Activated CD8-positive, alpha-beta memory T cell treated with anti-CD3 and anti-CD28 coated beads, Interleukin-2, amount 50 U/mL, for 1 hour (primary cell): ENCODE measurements around the gene TUBD1.
"Not testable (repeated sequence)": the region's sequence is repeated elsewhere in the genome, so short reads cannot be mapped to it uniquely, and the experiment has no call there.

Source experiments
- DNase-seq: peaks from one replicate; pipeline ENCODE4 v3.0.0-alpha.2; 2020; ENCODE audit errors: extremely low read depth

TUBD1 gene

GRCh38 chr17:59874376-59874775, 18.4 kb downstream of the TUBD1 start:
- DNase-seq: no peak

DNA sequence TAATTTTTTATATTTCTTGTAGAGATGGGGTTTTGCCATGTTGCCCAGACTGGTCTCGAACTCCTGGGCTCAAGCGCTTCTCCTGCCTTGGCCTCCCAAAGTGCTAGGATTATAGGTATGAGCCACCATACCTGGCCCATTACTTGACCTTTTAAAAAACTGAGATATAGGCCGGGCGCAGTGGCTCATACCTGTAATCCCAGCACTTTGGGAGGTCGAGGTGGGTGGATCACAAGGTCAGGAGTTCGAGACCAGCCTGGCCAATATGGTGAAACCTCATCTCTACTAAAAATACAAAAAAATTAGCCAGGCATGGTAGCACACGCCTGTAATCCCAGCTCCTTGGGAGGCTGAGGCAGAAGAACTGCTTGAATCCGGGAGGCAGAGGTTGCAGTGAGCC, 19.3 kb downstream of the TUBD1 start:
- DNase-seq: not testable (repeated sequence)

GRCh38 chr17:59872351-59872750, 20.4 kb downstream of the TUBD1 start:
- DNase-seq: no peak

- no peak for DNase-seq
Measured at GRCh38 chr17:59870482-59870881, 22.3 kb downstream of the TUBD1 start.

DNA sequence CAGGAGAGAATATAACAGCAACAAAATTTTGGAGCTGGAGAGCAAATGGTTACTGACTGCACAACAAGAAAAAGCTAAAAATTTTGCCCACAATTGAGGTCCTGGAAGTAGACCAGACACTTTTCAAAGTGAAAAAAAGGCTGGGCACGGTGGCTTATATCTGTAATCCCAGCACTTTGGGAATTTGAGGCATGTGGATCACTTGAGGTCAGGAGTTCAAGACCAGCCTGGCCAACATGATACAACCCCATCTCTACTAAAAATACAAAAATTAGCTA, 22.9 kb downstream of the TUBD1 start:
- DNase-seq: no peak

- DNase-seq: no peak
Measured at GRCh38 chr17:59863616-59864015, 29.1 kb downstream of the TUBD1 start.

GRCh38 chr17:59859444-59860025, 33.2 kb downstream of the TUBD1 start:
- no peak for DNase-seq

GRCh38 chr17:59858932-59859331, 33.8 kb downstream of the TUBD1 start:
- no peak for DNase-seq

DNA sequence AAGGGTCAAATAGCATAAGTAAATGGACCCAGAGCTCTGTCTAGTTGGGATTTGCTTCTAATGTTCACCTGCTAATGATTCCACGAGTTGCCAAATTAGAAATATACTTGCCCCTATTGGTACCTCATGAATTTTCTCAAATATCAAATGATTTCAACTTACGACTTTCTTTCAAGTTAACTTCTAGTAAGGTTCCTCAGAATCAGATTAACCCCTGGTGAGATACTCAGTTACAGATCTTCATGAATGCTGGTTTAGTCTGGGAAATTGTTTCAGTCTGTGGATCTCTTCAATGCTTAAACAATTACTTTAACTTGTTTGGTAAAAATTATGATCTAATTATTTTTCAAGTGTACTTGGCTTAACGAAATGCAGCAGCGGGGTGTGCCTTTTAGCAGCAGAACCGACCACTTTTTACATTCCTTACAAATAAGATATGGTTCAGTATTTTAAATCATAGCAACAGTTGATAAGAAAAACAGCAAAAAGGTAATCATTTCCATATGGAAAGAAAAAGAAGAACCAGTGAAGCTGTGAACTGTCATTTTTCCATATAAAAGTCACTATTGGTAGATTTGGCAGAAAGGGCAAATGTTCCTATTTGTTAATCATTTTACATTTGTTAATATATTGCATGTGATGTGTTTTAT, 34.5 kb downstream of the TUBD1 start:
- no peak for DNase-seq

GRCh38 chr17:59856859-59857794, 35.6 kb downstream of the TUBD1 start:
- DNase-seq: no peak

- not testable (repeated sequence) for DNase-seq
Measured at GRCh38 chr17:59853919-59854729, 38.6 kb downstream of the TUBD1 start.

- DNase-seq: no peak
Measured at GRCh38 chr17:59853168-59853918, 39.4 kb downstream of the TUBD1 start.

- DNase-seq: not testable (repeated sequence)
Measured at GRCh38 chr17:59852847-59853167, 39.9 kb downstream of the TUBD1 start.

DNA sequence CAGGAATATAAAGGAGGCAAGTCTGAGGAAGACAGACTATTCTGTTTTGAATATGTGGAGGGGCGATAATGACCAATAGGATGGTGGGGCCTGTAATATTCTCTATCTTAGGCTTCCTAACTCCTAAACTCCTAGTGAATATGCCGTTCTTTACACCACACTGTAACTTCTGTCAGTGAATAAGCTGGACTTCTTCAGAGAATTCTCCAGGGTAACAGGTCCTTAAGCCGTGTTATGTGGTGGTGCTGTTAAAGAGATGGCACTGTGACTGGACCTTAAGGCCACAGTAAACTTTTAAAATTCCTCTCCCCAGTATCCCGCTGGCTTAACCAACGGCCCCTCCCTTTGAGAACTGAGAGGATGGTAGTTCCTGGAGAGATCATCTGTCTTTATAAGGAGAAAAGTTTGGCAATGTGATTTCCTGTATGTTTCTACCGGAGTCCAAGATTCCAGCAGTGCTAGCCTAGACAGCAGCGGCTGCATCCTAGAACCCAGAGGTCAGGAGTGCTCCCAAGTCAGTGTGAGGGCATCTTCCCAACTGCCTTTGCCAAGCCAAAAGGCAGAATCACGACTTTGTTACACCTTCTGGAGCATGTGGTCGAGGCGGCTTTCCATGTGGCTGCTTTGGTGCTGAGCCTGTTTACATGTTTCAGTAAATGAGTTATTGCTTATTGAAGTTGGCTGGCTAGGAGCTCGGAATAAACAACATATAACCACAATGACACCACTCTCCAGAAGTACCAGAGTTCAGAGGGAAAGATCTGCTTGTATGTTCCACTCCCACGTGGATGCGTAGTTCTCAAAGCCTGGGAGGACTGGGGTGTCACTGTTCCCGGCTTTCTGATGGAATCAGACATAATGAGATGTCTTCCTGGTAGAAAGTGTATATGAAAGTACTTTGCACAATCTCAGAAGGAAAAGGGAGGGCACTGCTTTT, 41.0 kb downstream of the TUBD1 start:
- DNase-seq: no peak

GRCh38 chr17:59850311-59850710, 42.4 kb downstream of the TUBD1 start:
- not testable (repeated sequence) for DNase-seq

GRCh38 chr17:59848778-59849177, 44.0 kb downstream of the TUBD1 start:
- no peak for DNase-seq

DNA sequence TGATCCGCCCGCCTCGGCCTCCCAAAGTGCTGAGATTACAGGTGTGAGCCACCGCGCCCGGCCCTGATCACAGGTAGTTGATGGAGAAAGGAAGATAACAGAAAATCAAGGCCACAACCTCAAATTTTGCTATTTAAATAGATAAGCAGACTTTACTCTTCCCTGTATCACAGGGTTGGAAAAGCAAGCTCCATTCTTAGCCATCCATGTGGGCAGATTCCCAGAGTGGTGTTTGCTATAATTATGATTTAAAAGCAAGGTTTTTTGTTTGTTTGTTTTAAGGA, 44.4 kb downstream of the TUBD1 start:
- no peak for DNase-seq

DNA sequence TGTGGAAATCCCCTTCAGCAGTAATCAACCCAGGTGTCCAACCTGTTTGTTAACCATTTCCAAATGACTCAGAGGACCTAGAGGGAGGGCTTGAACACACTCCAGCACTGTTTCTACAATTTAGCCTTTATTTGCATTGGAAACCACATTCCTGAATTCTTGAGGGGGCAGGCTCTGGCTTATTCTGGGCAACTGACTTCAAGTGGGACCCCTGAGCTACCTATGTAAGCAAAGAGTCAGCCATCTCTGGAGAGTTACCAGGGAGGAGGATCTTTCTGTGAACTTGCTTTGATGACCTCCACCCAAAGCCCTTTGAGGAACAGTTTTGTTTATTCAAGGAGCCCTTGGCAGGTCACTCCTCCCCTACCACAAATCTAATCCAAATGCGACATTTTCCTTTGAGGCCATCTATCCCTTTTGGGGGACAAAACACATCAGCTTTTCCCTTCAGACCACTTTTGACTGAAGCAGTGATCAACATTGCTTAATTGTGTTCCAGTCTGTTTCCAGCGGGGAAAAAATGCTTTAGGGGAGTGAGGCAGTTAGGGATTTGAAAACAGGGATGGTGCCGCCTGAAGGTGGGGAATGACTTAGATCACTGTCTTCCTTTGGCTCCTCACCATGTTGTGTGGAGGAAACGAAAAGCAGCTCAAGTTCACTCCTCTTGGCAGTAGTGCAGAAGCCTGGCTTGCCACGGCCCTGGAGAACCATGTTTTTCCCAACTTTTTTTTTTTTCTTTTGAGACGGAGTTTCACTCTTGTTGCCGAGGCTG, 46.2 kb downstream of the TUBD1 start:
- DNase-seq: no peak

GRCh38 chr17:59845595-59846393, 46.9 kb downstream of the TUBD1 start:
- DNase-seq: no peak
